DOHH2 (cell line): ENCODE measurements around the gene PIK3R3.

Source experiments
- H3F3A ChIP-seq: fragments of 200-600 bp; sonication (generic), shearing (Covaris generic); 2 replicates; pipeline ENCODE4 v1.6.0; 2016; ENCODE audit warnings: antibody characterized with exemption, mild to moderate bottlenecking; ENCODE audit not compliant: control insufficient read depth, insufficient read depth
- H3K27ac ChIP-seq: fragments of 200-600 bp; sonication (generic); 2 replicates; pipeline ENCODE4 v1.5.1; 2014; ENCODE audit warnings: low read depth, mild to moderate bottlenecking, low read length, moderate library complexity
- H3K27me3 ChIP-seq: fragments of 200-600 bp; sonication (generic); 2 replicates; pipeline ENCODE4 v1.6.1; 2014; ENCODE audit warnings: mild to moderate bottlenecking, low read length, mixed read lengths; ENCODE audit not compliant: control insufficient read depth
- H3K36me3 ChIP-seq: fragments of 200-600 bp; sonication (generic); 2 replicates; pipeline ENCODE4 v1.6.1; 2014; ENCODE audit warnings: mild to moderate bottlenecking, low read length, moderate library complexity, mixed read lengths; ENCODE audit not compliant: control insufficient read depth
- H3K4me1 ChIP-seq: fragments of 200-600 bp; sonication (generic); 2 replicates; pipeline ENCODE4 v1.6.1; 2014; ENCODE audit warnings: mild to moderate bottlenecking, low read length, mixed read lengths; ENCODE audit not compliant: control insufficient read depth
- H3K4me2 ChIP-seq: fragments of 200-600 bp; sonication (generic); 2 replicates; pipeline ENCODE4 v1.6.0; 2014; ENCODE audit warnings: mild to moderate bottlenecking, low read length, moderate library complexity
- H3K4me3 ChIP-seq: fragments of 200-600 bp; sonication (generic); 2 replicates; pipeline ENCODE4 v1.5.1; 2014; ENCODE audit warnings: mild to moderate bottlenecking, low read length, mixed read lengths
- H3K79me2 ChIP-seq: fragments of 200-600 bp; sonication (generic); 2 replicates; pipeline ENCODE4 v1.6.1; 2014; ENCODE audit warnings: mild to moderate bottlenecking, low read length, mixed read lengths; ENCODE audit not compliant: control insufficient read depth
- H3K9me2 ChIP-seq: fragments of 200-600 bp; sonication (generic); replicated peaks from 2 replicates; pipeline ENCODE4 v1.6.1; 2014; ENCODE audit warnings: mild to moderate bottlenecking, low read length, mixed read lengths; ENCODE audit not compliant: control insufficient read depth
- H3K9me3 ChIP-seq: fragments of 200-600 bp; sonication (generic); 2 replicates; pipeline ENCODE4 v1.6.1; 2014; ENCODE audit warnings: antibody characterized with exemption, low read length, mixed read lengths; ENCODE audit not compliant: control insufficient read depth, insufficient read depth
- H4K20me1 ChIP-seq: fragments of 200-600 bp; sonication (generic); 2 replicates; pipeline ENCODE4 v1.6.0; 2014; ENCODE audit warnings: low read depth, mild to moderate bottlenecking, antibody characterized with exemption, low read length, moderate library complexity; ENCODE audit not compliant: control insufficient read depth, insufficient read depth
- EZH2phosphoT487 ChIP-seq: fragments of 200-600 bp; sonication (generic); IDR thresholded peaks from 2 replicates; pipeline ENCODE4 v1.6.1; 2017; ENCODE audit warnings: borderline replicate concordance, mild to moderate bottlenecking, antibody characterized with exemption, low read length, moderate library complexity, mixed read lengths
- TF ChIP-seq, protein P1 (sequence below): fragments of 200-600 bp; sonication (generic); IDR thresholded peaks from one replicate; pipeline ENCODE4 v1.5.1; 2014; ENCODE audit warnings: antibody characterized with exemption, mild to moderate bottlenecking, low read depth, low read length; ENCODE audit not compliant: poor library complexity, severe bottlenecking

PIK3R3 gene

DNA sequence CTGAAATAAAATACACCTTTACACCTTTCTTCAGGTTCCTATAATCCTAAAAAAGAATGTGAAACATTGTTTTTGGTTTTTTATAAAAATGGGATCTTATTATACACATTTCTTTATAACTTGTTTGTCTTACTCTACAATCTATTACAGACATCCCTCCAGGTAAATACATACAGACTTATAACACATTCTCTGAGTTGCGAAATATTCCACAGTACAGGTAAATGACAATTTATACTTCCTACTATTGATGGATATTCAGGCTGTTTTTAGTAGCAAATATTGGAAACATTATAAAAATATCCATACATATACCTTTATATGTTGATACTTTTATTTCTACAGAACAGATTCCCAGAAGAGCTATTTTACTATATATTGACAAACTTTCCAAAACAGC lies 20.3 kb downstream of the PIK3R3 start:
- Histone ChIP-seq H3K27ac (no peak overlapping the region), H3K36me3 (no peaks in the 10 kb centered on the region), H3K79me2 (no peaks in the 10 kb centered on the region), H3K9me3 (no peaks in the 10 kb centered on the region), H3K4me1 (no peaks in the 10 kb centered on the region), H3K9me2 (no peaks in the 10 kb centered on the region), H3K4me3 (no peak overlapping the region), H3K27me3 (no peaks in the 10 kb centered on the region), H3K4me2 (no peak overlapping the region), H4K20me1 (no peaks in the 10 kb centered on the region), H3F3A (no peaks in the 10 kb centered on the region)
- no peak for TF ChIP-seq EZH2phosphoT487
- TF ChIP-seq, protein P1, sequence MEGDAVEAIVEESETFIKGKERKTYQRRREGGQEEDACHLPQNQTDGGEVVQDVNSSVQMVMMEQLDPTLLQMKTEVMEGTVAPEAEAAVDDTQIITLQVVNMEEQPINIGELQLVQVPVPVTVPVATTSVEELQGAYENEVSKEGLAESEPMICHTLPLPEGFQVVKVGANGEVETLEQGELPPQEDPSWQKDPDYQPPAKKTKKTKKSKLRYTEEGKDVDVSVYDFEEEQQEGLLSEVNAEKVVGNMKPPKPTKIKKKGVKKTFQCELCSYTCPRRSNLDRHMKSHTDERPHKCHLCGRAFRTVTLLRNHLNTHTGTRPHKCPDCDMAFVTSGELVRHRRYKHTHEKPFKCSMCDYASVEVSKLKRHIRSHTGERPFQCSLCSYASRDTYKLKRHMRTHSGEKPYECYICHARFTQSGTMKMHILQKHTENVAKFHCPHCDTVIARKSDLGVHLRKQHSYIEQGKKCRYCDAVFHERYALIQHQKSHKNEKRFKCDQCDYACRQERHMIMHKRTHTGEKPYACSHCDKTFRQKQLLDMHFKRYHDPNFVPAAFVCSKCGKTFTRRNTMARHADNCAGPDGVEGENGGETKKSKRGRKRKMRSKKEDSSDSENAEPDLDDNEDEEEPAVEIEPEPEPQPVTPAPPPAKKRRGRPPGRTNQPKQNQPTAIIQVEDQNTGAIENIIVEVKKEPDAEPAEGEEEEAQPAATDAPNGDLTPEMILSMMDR: no peak

DNA sequence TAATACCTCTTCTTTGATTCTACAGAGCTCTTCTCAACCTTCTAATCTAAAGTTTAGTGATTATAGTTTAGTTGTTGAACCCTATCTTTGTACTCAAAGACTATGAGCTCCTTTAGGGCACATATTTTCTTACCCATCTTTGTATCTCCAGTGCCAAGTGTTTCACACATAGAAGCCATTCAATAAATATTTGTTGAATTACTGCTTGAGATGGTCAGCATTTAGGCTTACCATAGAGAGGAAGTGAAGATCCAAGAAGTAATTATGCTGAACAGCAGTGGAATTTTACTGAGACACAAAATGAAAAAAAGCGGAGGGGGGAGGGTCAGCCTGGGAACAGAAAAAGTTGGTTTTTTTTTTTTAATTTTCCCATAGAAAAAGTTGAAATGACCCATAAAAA lies 21.9 kb downstream of the PIK3R3 start:
- no peaks in the 10 kb centered on the region for H4K20me1 ChIP-seq
- no peaks in the 10 kb centered on the region for H3K9me3 ChIP-seq
- no peaks in the 10 kb centered on the region for H3K9me2 ChIP-seq
- H3F3A ChIP-seq: no peaks in the 10 kb centered on the region
- H3K4me1 ChIP-seq: no peaks in the 10 kb centered on the region
- H3K36me3 ChIP-seq: no peaks in the 10 kb centered on the region
- no peaks in the 10 kb centered on the region for H3K79me2 ChIP-seq
- no peak overlapping the region for H3K27ac ChIP-seq
- TF ChIP-seq, protein P1: no peak
- TF ChIP-seq EZH2phosphoT487: no peak
- no peak overlapping the region for H3K4me3 ChIP-seq
- H3K4me2 ChIP-seq: no peak overlapping the region
- H3K27me3 ChIP-seq: no peaks in the 10 kb centered on the region

DNA sequence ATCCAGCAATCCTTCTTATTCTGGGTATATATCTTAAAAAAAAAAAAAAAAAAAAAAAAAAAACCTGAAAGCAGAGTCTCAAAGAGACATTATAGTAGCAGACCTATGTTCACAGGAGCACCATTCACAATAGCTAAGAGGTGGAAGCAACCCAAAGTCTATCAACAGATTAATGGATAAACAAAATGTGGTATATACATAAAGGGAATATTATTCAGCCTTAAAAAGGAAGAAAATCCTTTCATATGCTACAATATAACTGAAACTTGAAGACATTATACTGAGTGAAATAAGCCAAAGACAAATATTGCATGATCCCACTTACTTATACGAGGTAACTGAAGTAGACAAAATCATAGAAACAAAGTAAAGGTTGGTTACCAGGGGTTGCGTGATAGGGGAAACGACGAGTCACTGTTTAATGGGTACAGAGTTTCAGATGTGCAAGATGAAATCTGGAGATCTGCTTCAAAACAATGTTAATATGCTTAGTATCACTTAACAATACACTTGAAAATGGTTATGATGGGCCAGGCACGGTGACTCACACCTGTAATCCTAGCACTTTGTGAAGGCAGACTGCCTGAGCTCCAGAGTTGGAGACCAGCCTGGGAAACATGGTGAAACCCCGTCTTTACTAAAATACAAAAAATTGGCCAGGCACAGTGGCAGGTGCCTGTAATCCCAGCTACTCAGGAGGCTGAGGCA lies 29.5 kb downstream of the PIK3R3 start:
- Histone ChIP-seq H3K9me3 (peaks cover 10% of the 10 kb centered on the region), H3K27ac (no peak overlapping the region), H3K9me2 (no peaks in the 10 kb centered on the region; the same call in 1 of the 2 replicates), H4K20me1 (no peaks in the 10 kb centered on the region), H3F3A (no peaks in the 10 kb centered on the region), H3K4me1 (no peaks in the 10 kb centered on the region), H3K4me3 (no peak overlapping the region), H3K36me3 (no peaks in the 10 kb centered on the region), H3K79me2 (no peaks in the 10 kb centered on the region), H3K27me3 (no peaks in the 10 kb centered on the region), H3K4me2 (no peak overlapping the region)
- TF ChIP-seq, protein P1: no peak
- no peak for TF ChIP-seq EZH2phosphoT487
